GM12892 (cell line): ENCODE results near the gene FLYWCH2.

ENCODE experiments used
- POLR2A ChIP-seq: IDR thresholded peaks from 2 replicates; pipeline ENCODE4 v1.6.1; 2011; ENCODE audit warnings: low read depth, low read length, control low read depth
- POLR2AphosphoS5 ChIP-seq: IDR thresholded peaks from 2 replicates; pipeline ENCODE4 v1.6.1; 2011; ENCODE audit warnings: low read depth, low read length, control low read depth

DNA sequence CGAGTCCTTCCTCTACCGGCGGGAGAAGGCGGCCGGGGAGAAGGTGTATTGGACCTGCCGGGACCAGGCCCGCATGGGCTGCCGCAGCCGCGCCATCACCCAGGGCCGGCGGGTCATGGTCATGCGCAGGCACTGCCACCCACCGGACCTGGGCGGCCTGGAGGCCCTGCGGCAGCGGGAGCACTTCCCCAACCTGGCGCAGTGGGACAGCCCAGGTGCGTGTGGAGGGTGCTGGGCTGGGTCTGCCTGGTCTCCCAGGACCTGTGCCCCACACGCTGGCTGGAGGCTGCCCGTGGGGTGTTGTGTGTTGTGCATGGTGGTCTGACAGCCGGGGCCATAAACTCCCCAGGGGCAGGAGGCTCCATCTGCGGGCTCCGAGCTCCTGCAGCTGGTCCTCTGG lies 54.2 kb downstream of the FLYWCH2 start:
- no peak for TF ChIP-seq POLR2A
- TF ChIP-seq POLR2AphosphoS5: no peak
